Endothelial cell of umbilical vein (primary cell): ENCODE measurements around the gene CAPN2. TPM values are rescaled to one million over a fixed set of nuclear protein-coding genes. Genes with fewer than 3 reads are reported as not detected.
A peak's percentile ranks its signal among the peaks of the same experiment; 100 is the strongest.

Experiments used
- BruUV-seq: library from RNA; stranded (reverse); fragments of 400-500 nt; replicated peaks from 2 replicates; lab custom pipeline; 2021; lab: Mats Ljungman, UMichigan
- CTCF ChIA-PET: fragments of 300-600, 350-600 bp; sonication (Branson Sonifier 250); formaldehyde crosslinking; loops from one replicate; lab custom pipeline; 2021; ENCODE audit warnings: antibody characterized with exemption, inconsistent platforms; lab: Charles Lee
- POLR2A ChIA-PET: fragments of 300-600, 350-600 bp; sonication (Branson Sonifier 250); formaldehyde crosslinking; loops from one replicate; lab custom pipeline; 2021; ENCODE audit warnings: antibody characterized with exemption, inconsistent platforms; lab: Charles Lee
- DNase-seq: peaks from one replicate; pipeline ENCODE4 v3.0.0-alpha.2; 2011; ENCODE audit warnings: low read depth, low spot score
- FAIRE-seq: peaks from 2 replicates; lab custom pipeline; 2011; peaks lifted over from hg19 to GRCh38; lab: Jason Lieb, UNC
- H2AFZ ChIP-seq: 2 replicates; pipeline ENCODE4 v1.6.0; 2012; ENCODE audit warnings: low read depth, low read length, control low read depth, inconsistent platforms
- H3K27ac ChIP-seq: 2 replicates; pipeline ENCODE4 v1.5.1; 2011; ENCODE audit warnings: low read depth, mild to moderate bottlenecking, control low read depth, low read length, moderate library complexity; ENCODE audit not compliant: insufficient read depth
- H3K27me3 ChIP-seq, 2 experiments: 2 replicates each; pipeline versions ENCODE4 v1.6.0 to v1.6.1; 2011; ENCODE audit warnings: low read length in 2 of 2, mixed read lengths in 1 of 2; ENCODE audit not compliant: control insufficient read depth in 2 of 2, insufficient read depth in 2 of 2
- H3K36me3 ChIP-seq, 2 experiments: 2 replicates in 1 of 2; 3 replicates in 1 of 2; pipeline ENCODE4 v1.5.1; 2011; ENCODE audit warnings: low read length in 2 of 2, mild to moderate bottlenecking in 1 of 2, moderate library complexity in 1 of 2; ENCODE audit not compliant: control insufficient read depth in 2 of 2, insufficient read depth in 2 of 2; ENCODE audit errors: extremely low read depth in 1 of 2
- H3K4me1 ChIP-seq: 3 replicates; pipeline ENCODE4 v1.5.1; 2011; ENCODE audit warnings: mild to moderate bottlenecking, low read length; ENCODE audit not compliant: control insufficient read depth, insufficient read depth; ENCODE audit errors: extremely low read depth
- H3K4me2 ChIP-seq: 2 replicates; pipeline ENCODE4 v1.6.1; 2011; ENCODE audit warnings: low read length, control low read depth, mixed read lengths; ENCODE audit not compliant: insufficient read depth
- H3K4me3 ChIP-seq, 3 experiments: fragments of 200-600 bp in 1 of 3; sonication (generic), shearing (Covaris generic) in 1 of 3; replicated peaks in 1 of 3; 2 replicates each; pipeline ENCODE4 v1.5.1; 2011 to 2016; ENCODE audit warnings: control low read depth in 3 of 3, low read length in 3 of 3, mild to moderate bottlenecking in 2 of 3, inconsistent platforms in 1 of 3, low read depth in 1 of 3, moderate library complexity in 1 of 3; ENCODE audit not compliant: insufficient read depth in 1 of 3
- H3K79me2 ChIP-seq: 2 replicates; pipeline ENCODE4 v1.6.0; 2012; ENCODE audit warnings: low read length, inconsistent platforms; ENCODE audit not compliant: control insufficient read depth, insufficient read depth
- H3K9ac ChIP-seq: replicated peaks from 2 replicates; pipeline ENCODE3; 2011; ENCODE audit warnings: low read length, control low read depth; ENCODE audit not compliant: insufficient read depth; ENCODE audit errors: extremely low read depth
- H3K9me1 ChIP-seq: replicated peaks from 3 replicates; pipeline ENCODE4 v1.6.0; 2011; ENCODE audit warnings: mild to moderate bottlenecking, low read length; ENCODE audit not compliant: control insufficient read depth, insufficient read depth; ENCODE audit errors: extremely low read depth
- H3K9me3 ChIP-seq: replicated peaks from 2 replicates; pipeline ENCODE4 v1.5.1; 2012; ENCODE audit warnings: low read length, inconsistent platforms; ENCODE audit not compliant: control insufficient read depth, insufficient read depth
- H4K20me1 ChIP-seq: replicated peaks from 2 replicates; pipeline ENCODE3; 2011; ENCODE audit warnings: mild to moderate bottlenecking, low read length; ENCODE audit not compliant: control insufficient read depth, insufficient read depth; ENCODE audit errors: extremely low read depth
- EZH2 ChIP-seq: IDR thresholded peaks from 2 replicates; pipeline ENCODE4 v1.6.1; 2012; ENCODE audit warnings: borderline replicate concordance, low read depth, mild to moderate bottlenecking, moderate library complexity, low read length, inconsistent platforms; ENCODE audit not compliant: severe bottlenecking
- FOS ChIP-seq: IDR thresholded peaks from 2 replicates; pipeline ENCODE4 v1.6.1; 2011; ENCODE audit warnings: mild to moderate bottlenecking, low read length, moderate library complexity, borderline replicate concordance; ENCODE audit not compliant: insufficient read depth
- GATA2 ChIP-seq: IDR thresholded peaks from 2 replicates; pipeline ENCODE4 v1.7.0; 2011; ENCODE audit warnings: low read depth, mild to moderate bottlenecking, moderate library complexity, mixed read lengths, low read length; ENCODE audit not compliant: insufficient read length, insufficient read depth
- JUN ChIP-seq: IDR thresholded peaks from 2 replicates; pipeline ENCODE4 v1.6.1; 2011; ENCODE audit warnings: borderline replicate concordance, low read depth; ENCODE audit not compliant: insufficient read length, insufficient read depth
- MYC ChIP-seq: IDR thresholded peaks from one replicate; pipeline ENCODE4 v1.6.1; 2011; ENCODE audit warnings: mild to moderate bottlenecking, low read depth, low read length
- POLR2A ChIP-seq: IDR thresholded peaks from 2 replicates; pipeline ENCODE4 v1.6.1; 2012; ENCODE audit warnings: low read depth, mild to moderate bottlenecking, control low read depth, low read length
- POLR2AphosphoS5 ChIP-seq: IDR thresholded peaks from 2 replicates; pipeline ENCODE4 v1.6.1; 2012; ENCODE audit warnings: low read depth, mild to moderate bottlenecking, control low read depth, low read length, moderate library complexity; ENCODE audit not compliant: insufficient read depth
- dilution Hi-C: fragments of 300-500 bp; cut with MboI; formaldehyde crosslinking; loops from one replicate; pipeline ENCODE4 v1.15.0; 2019; ENCODE audit warnings: low sequenced_read_pairs; ENCODE audit not compliant: extremely low pct_ligation_motif_present
- intact Hi-C: fragments of 100-400 bp; cut with micrococcal nuclease; formaldehyde crosslinking; loops from one replicate; pipeline ENCODE4 v1.10.0; 2022
- polyA plus RNA-seq, 4 experiments: library from polyadenylated mRNA; depleted of rRNA in 3 of 4; stranded (reverse) in 3 of 4; unstranded in 1 of 4; fragments of >200 nt; gene quantifications; 2 replicates each; pipeline versions ENCODE4 v1.2.1 to v1.2.3, GENCODE V29; 2011 to 2012; ENCODE audit warnings: missing spikeins in 1 of 4
- total RNA-seq: library from RNA; stranded (reverse); gene quantifications from 2 replicates; pipeline ENCODE4 v1.2.3, GENCODE V29; 2021
- TF ChIP-seq, protein P1 (sequence below): IDR thresholded peaks from 2 replicates; pipeline ENCODE4 v1.6.1; 2011; ENCODE audit not compliant: insufficient read depth, insufficient read length
- TF ChIP-seq, protein P2 (sequence below), 2 donors: IDR thresholded peaks; 1 replicate in 1 of 2; 2 replicates in 1 of 2; pipeline ENCODE4 v1.5.1; 2011; ENCODE audit warnings: low read length in 2 of 2, mild to moderate bottlenecking in 2 of 2, moderate library complexity in 2 of 2, control low read depth in 1 of 2, inconsistent platforms in 1 of 2, low read depth in 1 of 2; ENCODE audit not compliant: insufficient read depth in 1 of 2; ENCODE audit errors: extremely low read depth in 1 of 2

The CAPN2 gene
- total and polyA plus RNA-seq, 2 donors (not counting 3 experiments of a cell fraction or from before 2014, with no cell fraction given) = 110 to 420 TPM

DNA sequence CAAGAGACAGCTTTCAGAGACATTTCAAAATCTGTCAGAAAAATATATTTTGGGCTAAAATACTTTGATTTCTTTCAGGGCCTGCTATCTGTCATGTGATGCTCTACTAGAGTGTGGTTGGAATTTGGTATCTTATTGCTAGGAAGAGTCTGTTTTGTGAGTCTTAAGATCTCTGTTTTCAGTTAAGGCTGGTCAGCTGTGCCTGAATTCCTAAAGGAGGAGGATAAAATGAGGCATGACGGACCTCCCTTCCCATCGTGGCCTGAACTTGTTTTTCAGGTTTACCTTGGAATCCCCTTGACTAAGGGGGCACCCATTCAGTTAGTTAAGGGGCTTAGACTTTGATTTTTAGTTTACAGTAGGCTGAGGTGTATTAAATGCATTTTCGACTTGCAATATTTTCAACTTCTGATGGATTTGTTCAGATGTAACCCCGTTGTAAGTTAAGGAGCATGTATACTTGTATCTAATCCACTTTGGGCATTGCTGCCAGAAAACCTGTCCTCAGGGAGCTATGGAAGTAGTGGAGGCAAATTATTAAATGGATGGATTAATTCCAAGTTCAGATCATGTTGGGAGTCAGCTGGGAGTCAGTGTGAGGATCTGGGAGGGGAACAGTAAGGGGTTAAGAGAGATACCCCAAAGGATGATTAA, 18.3 kb downstream of the CAPN2 start:
- Histone ChIP-seq H3K4me1 (peaks cover 63% of the 10 kb centered on the region), H3K4me3 (no peak overlapping the region), H3K27me3 (no peaks in the 10 kb centered on the region), H3K79me2 (peaks cover 87% of the 10 kb centered on the region), H3K27ac (peak overlapping the region; percentile 96), H3K9ac (peak overlapping the region; percentile 79), H3K36me3 (peaks cover 11% of the 10 kb centered on the region in 2 experiments), H3K9me1 (no peaks in the 10 kb centered on the region), H3K4me2 (peak overlapping the region; percentile 66), H2AFZ (no peak overlapping the region), H4K20me1 (no peaks in the 10 kb centered on the region), H3K9me3 (no peaks in the 10 kb centered on the region)
- dilution Hi-C loops (no loop called here), intact Hi-C loops (loop anchor here (2.0 kb wide), 2 partner anchors 16 to 18 kb away; no protein-coding TSS in a partner anchor)
- CTCF ChIA-PET = interaction anchor here (0.7 to 8.2 kb wide), 12 partner anchors 7 to 727 kb away, joined by 3 to 68 read pairs (median 6); partner anchors contain the start of gene CAPN2
- DNase-seq (no peak), FAIRE-seq (no peak)
- POLR2A ChIA-PET = interaction anchor here (1.0 to 1.4 kb wide), 3 partner anchors 11 to 41 kb away, joined by 4 to 9 read pairs (median 8); no protein-coding TSS in a partner anchor
- TSS peak; percentile 64 for BruUV-seq
- TF ChIP-seq, protein P1, sequence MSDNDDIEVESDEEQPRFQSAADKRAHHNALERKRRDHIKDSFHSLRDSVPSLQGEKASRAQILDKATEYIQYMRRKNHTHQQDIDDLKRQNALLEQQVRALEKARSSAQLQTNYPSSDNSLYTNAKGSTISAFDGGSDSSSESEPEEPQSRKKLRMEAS = no peak
- no peak for TF ChIP-seq JUN
- no peak for TF ChIP-seq MYC
- TF ChIP-seq POLR2A = no peak
- TF ChIP-seq FOS = no peak
- TF ChIP-seq, protein P2, sequence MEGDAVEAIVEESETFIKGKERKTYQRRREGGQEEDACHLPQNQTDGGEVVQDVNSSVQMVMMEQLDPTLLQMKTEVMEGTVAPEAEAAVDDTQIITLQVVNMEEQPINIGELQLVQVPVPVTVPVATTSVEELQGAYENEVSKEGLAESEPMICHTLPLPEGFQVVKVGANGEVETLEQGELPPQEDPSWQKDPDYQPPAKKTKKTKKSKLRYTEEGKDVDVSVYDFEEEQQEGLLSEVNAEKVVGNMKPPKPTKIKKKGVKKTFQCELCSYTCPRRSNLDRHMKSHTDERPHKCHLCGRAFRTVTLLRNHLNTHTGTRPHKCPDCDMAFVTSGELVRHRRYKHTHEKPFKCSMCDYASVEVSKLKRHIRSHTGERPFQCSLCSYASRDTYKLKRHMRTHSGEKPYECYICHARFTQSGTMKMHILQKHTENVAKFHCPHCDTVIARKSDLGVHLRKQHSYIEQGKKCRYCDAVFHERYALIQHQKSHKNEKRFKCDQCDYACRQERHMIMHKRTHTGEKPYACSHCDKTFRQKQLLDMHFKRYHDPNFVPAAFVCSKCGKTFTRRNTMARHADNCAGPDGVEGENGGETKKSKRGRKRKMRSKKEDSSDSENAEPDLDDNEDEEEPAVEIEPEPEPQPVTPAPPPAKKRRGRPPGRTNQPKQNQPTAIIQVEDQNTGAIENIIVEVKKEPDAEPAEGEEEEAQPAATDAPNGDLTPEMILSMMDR (IDR thresholded peaks at IDR 0.05; ENCODE audit: extremely low read depth in 1 of 2, insufficient read depth in 1 of 2, low read depth in 1 of 2, low read length in 2 of 2) = no peak
- no peak for TF ChIP-seq EZH2
- TF ChIP-seq POLR2AphosphoS5 = no peak
- no peak for TF ChIP-seq GATA2
